H9 (cell line): ENCODE results near the gene MYRIP. TPM values are rescaled to one million over a fixed set of nuclear protein-coding genes. Genes with fewer than 3 reads are reported as not detected.

Experiments used
- DNase-seq: peaks from one replicate; pipeline ENCODE4 v3.0.0-alpha.2; 2017
- H2AFZ ChIP-seq: one replicate; pipeline ENCODE4 v1.6.1; 2013; ENCODE audit warnings: mild to moderate bottlenecking, low read length, control low read depth, moderate library complexity
- H2AK5ac ChIP-seq: 2 replicates; pipeline ENCODE4 v1.6.1; 2013; ENCODE audit warnings: low read length, control low read depth, mixed read lengths; ENCODE audit not compliant: insufficient read length
- H2BK120ac ChIP-seq: one replicate; pipeline ENCODE4 v1.6.1; 2013; ENCODE audit warnings: low read depth, mild to moderate bottlenecking, low read length, control low read depth, inconsistent platforms; ENCODE audit not compliant: poor library complexity, severe bottlenecking
- H2BK12ac ChIP-seq: 2 replicates; pipeline ENCODE4 v1.6.1; 2013; ENCODE audit warnings: low read length, control low read depth, mixed read lengths, low read depth; ENCODE audit not compliant: insufficient read length
- H2BK15ac ChIP-seq: 2 replicates; pipeline ENCODE4 v1.6.1; 2013; ENCODE audit warnings: low read depth, low read length, control low read depth
- H2BK20ac ChIP-seq: one replicate; pipeline ENCODE4 v1.6.1; 2013; ENCODE audit warnings: low read depth, mild to moderate bottlenecking, low read length, control low read depth, inconsistent platforms; ENCODE audit not compliant: poor library complexity, severe bottlenecking
- H2BK5ac ChIP-seq: 2 replicates; pipeline ENCODE4 v1.6.1; 2013; ENCODE audit warnings: low read length, control low read depth, mixed read lengths; ENCODE audit not compliant: insufficient read length
- H3K14ac ChIP-seq: 2 replicates; pipeline ENCODE4 v1.6.1; 2013; ENCODE audit warnings: low read length, control low read depth; ENCODE audit not compliant: insufficient read depth
- H3K18ac ChIP-seq: 2 replicates; pipeline ENCODE4 v1.6.1; 2013; ENCODE audit warnings: low read depth, mild to moderate bottlenecking, mixed read lengths, low read length, control low read depth; ENCODE audit not compliant: insufficient read length
- H3K23ac ChIP-seq: 2 replicates; pipeline ENCODE4 v1.6.1; 2013; ENCODE audit warnings: low read length, control low read depth, mixed read lengths, low read depth; ENCODE audit not compliant: insufficient read length
- H3K23me2 ChIP-seq: 2 replicates; pipeline ENCODE4 v1.6.1; 2013; ENCODE audit warnings: low read depth, mild to moderate bottlenecking, mixed read lengths, low read length, control low read depth; ENCODE audit not compliant: insufficient read length, poor library complexity, severe bottlenecking
- H3K27ac ChIP-seq: 2 replicates; pipeline ENCODE4 v1.5.1; 2013; ENCODE audit warnings: low read length, control low read depth, mixed read lengths, low read depth; ENCODE audit not compliant: insufficient read length
- H3K27me3 ChIP-seq: 2 replicates; pipeline ENCODE4 v1.6.1; 2013; ENCODE audit warnings: low read length, control low read depth, inconsistent platforms; ENCODE audit not compliant: insufficient read depth
- H3K4ac ChIP-seq: 2 replicates; pipeline ENCODE4 v1.6.1; 2013; ENCODE audit warnings: low read depth, mild to moderate bottlenecking, control low read depth, inconsistent platforms, low read length, moderate library complexity
- H3K4me1 ChIP-seq: 2 replicates; pipeline ENCODE4 v1.6.1; 2013; ENCODE audit warnings: low read length, control low read depth, inconsistent platforms; ENCODE audit not compliant: insufficient read depth
- H3K4me2 ChIP-seq: 2 replicates; pipeline ENCODE4 v1.6.1; 2013; ENCODE audit warnings: low read length, control low read depth, mixed read lengths; ENCODE audit not compliant: insufficient read length, insufficient read depth
- H3K56ac ChIP-seq: 2 replicates; pipeline ENCODE4 v1.6.1; 2013; ENCODE audit warnings: low read depth, mild to moderate bottlenecking, mixed read lengths, low read length, control low read depth; ENCODE audit not compliant: insufficient read length
- H3K79me1 ChIP-seq: 2 replicates; pipeline ENCODE4 v1.6.1; 2013; ENCODE audit warnings: low read depth, mild to moderate bottlenecking, moderate library complexity, low read length, control low read depth, inconsistent platforms; ENCODE audit not compliant: insufficient read depth, poor library complexity, severe bottlenecking
- H3K79me2 ChIP-seq: 2 replicates; pipeline ENCODE4 v1.6.1; 2013; ENCODE audit warnings: low read length, control low read depth, inconsistent platforms; ENCODE audit not compliant: insufficient read depth
- H3K9ac ChIP-seq: 2 replicates; pipeline ENCODE4 v1.6.1; 2013; ENCODE audit warnings: low read length, control low read depth, mixed read lengths; ENCODE audit not compliant: insufficient read length; ENCODE audit errors: extremely low read depth
- H3K9me3 ChIP-seq: one replicate; pipeline ENCODE4 v1.6.1; 2013; ENCODE audit warnings: low read depth, low read length, inconsistent platforms; ENCODE audit not compliant: control insufficient read depth
- H3T11ph ChIP-seq: one replicate; pipeline ENCODE4 v1.6.1; 2013; ENCODE audit warnings: mild to moderate bottlenecking, low read length, control low read depth, inconsistent platforms
- H4K20me1 ChIP-seq: one replicate; pipeline ENCODE4 v1.6.1; 2013; ENCODE audit not compliant: control insufficient read depth, insufficient read length, insufficient read depth
- H4K5ac ChIP-seq: 2 replicates; pipeline ENCODE4 v1.6.1; 2013; ENCODE audit warnings: low read depth, mild to moderate bottlenecking, mixed read lengths, low read length, control low read depth; ENCODE audit not compliant: insufficient read length
- H4K8ac ChIP-seq: replicated peaks from 2 replicates; pipeline ENCODE4 v1.6.1; 2013; ENCODE audit warnings: low read length, control low read depth, mixed read lengths, low read depth; ENCODE audit not compliant: insufficient read length
- H4K91ac ChIP-seq: 2 replicates; pipeline ENCODE4 v1.6.1; 2013; ENCODE audit warnings: low read depth, mild to moderate bottlenecking, moderate library complexity, mixed read lengths, low read length, control low read depth; ENCODE audit not compliant: insufficient read length
- H3K27ac Mint-ChIP-seq, 3 experiments: 2 replicates in 2 of 3; 3 replicates in 1 of 3; pipeline ENCODE4 v1.8.0; 2020 to 2021; ENCODE audit warnings: mixed read lengths in 3 of 3, mild to moderate bottlenecking in 1 of 3, moderate library complexity in 1 of 3
- H3K27me3 Mint-ChIP-seq: 2 replicates; pipeline ENCODE4 v1.8.0; 2021; ENCODE audit warnings: low read depth, mild to moderate bottlenecking, moderate library complexity, mixed read lengths
- H3K36me3 Mint-ChIP-seq, 3 experiments: 2 replicates in 2 of 3; 3 replicates in 1 of 3; pipeline ENCODE4 v1.8.0; 2020 to 2021; ENCODE audit warnings: low read depth in 3 of 3, mixed read lengths in 3 of 3; ENCODE audit not compliant: insufficient read depth in 1 of 3
- H3K4me1 Mint-ChIP-seq, 2 experiments: 2 replicates each; pipeline ENCODE4 v1.8.0; 2020; ENCODE audit warnings: mixed read lengths in 2 of 2
- H3K4me3 Mint-ChIP-seq, 2 experiments: 2 replicates in 1 of 2; 3 replicates in 1 of 2; pipeline ENCODE4 v1.8.0; 2020 to 2021; ENCODE audit warnings: mild to moderate bottlenecking in 2 of 2, mixed read lengths in 2 of 2, moderate library complexity in 1 of 2
- H3K9me3 Mint-ChIP-seq, 2 experiments: 2 replicates in 1 of 2; 3 replicates in 1 of 2; pipeline ENCODE4 v1.8.0; 2020; ENCODE audit warnings: mild to moderate bottlenecking in 2 of 2, mixed read lengths in 2 of 2, moderate library complexity in 1 of 2
- CTCF ChIP-seq: fragments of 200-600 bp; sonication (generic); conservative IDR thresholded peaks from 3 replicates; pipeline ENCODE4 v1.8.0; 2021; ENCODE audit warnings: antibody characterized with exemption, mild to moderate bottlenecking
- WGBS: extraction: QIAGEN DNeasy Blood & Tissue Kit; methylation state at CpG from one replicate; pipeline ENCODE4 v1.1.7; 2013; ENCODE audit warnings: missing lambda C conversion rate, low lambda C conversion rate, mixed read lengths; ENCODE audit not compliant: insufficient read length; ENCODE audit errors: extremely low coverage; 5-methylcytosine and 5-hydroxymethylcytosine counted together
- total RNA-seq: library from RNA; stranded (reverse); gene quantifications from 2 replicates; pipeline ENCODE4 v1.2.1, GENCODE V29; 2021

Gene MYRIP
- total RNA-seq, 1 experiment from 2014 or later: 1.8 TPM

GRCh38 chr3:39977058-39977794 is 167.8 kb downstream of the MYRIP start:
- Histone ChIP-seq H3K4ac (no peak overlapping the region), H3K4me2 (no peak overlapping the region), H3K23me2 (no peaks in the 10 kb centered on the region), H2BK12ac (no peak overlapping the region), H4K5ac (no peak overlapping the region), H2AK5ac (no peak overlapping the region), H2BK120ac (no peak overlapping the region), H4K91ac (no peak overlapping the region), H3K56ac (no peak overlapping the region), H3K4me1 (no peaks in the 10 kb centered on the region), H4K8ac (no peak overlapping the region), H2AFZ (no peak overlapping the region), H3K18ac (no peak overlapping the region), H3K9me3 (no peaks in the 10 kb centered on the region), H3K23ac (no peak overlapping the region), H2BK5ac (no peak overlapping the region), H2BK20ac (no peak overlapping the region), H3T11ph (no peak overlapping the region), H3K79me2 (no peaks in the 10 kb centered on the region), H3K9ac (no peak overlapping the region), H3K27ac (no peak overlapping the region), H3K27me3 (no peaks in the 10 kb centered on the region), H4K20me1 (no peaks in the 10 kb centered on the region), H3K79me1 (no peaks in the 10 kb centered on the region), H3K14ac (no peak overlapping the region), H2BK15ac (no peak overlapping the region)
- Mint-ChIP-seq H3K9me3 (peaks cover 4 to 6% of the 10 kb centered on the region in 2 experiments; a peak in 3 of 5 replicates), H3K27ac (no peak overlapping the region), H3K36me3 (0 out of 7 replicates have a peak, but pooled peaks cover 0 to 1% (median 0%) of the 10 kb centered on the region in 3 experiments), H3K27me3 (peaks cover 7% of the 10 kb centered on the region), H3K4me3 (no peak overlapping the region), H3K4me1 (peaks cover 4% of the 10 kb centered on the region in 2 experiments; a peak in 3 of 4 replicates)
- no CpG with 5 or more reads among the region's 6 CpGs for WGBS
- TF ChIP-seq CTCF: no peak
- no peak for DNase-seq
